Endothelial cell of umbilical vein (primary cell): Measurements from ENCODE around the gene SSH3. TPM values are rescaled to one million over a fixed set of nuclear protein-coding genes. Genes with fewer than 3 reads are reported as not detected.
A peak's percentile ranks its signal among the peaks of the same experiment; 100 is the strongest.

Source experiments
- BruUV-seq: library from RNA; stranded (reverse); fragments of 400-500 nt; replicated peaks from 2 replicates; lab custom pipeline; 2021; lab: Mats Ljungman, UMichigan
- CTCF ChIA-PET: fragments of 300-600, 350-600 bp; sonication (Branson Sonifier 250); formaldehyde crosslinking; loops from one replicate; lab custom pipeline; 2021; ENCODE audit warnings: antibody characterized with exemption, inconsistent platforms; lab: Charles Lee
- POLR2A ChIA-PET: fragments of 300-600, 350-600 bp; sonication (Branson Sonifier 250); formaldehyde crosslinking; loops from one replicate; lab custom pipeline; 2021; ENCODE audit warnings: antibody characterized with exemption, inconsistent platforms; lab: Charles Lee
- DNase-seq: peaks from one replicate; pipeline ENCODE4 v3.0.0-alpha.2; 2011; ENCODE audit warnings: low read depth, low spot score
- FAIRE-seq: peaks from 2 replicates; lab custom pipeline; 2011; peaks lifted over from hg19 to GRCh38; lab: Jason Lieb, UNC
- H2AFZ ChIP-seq: 2 replicates; pipeline ENCODE4 v1.6.0; 2012; ENCODE audit warnings: low read depth, low read length, control low read depth, inconsistent platforms
- H3K27ac ChIP-seq: 2 replicates; pipeline ENCODE4 v1.5.1; 2011; ENCODE audit warnings: low read depth, mild to moderate bottlenecking, control low read depth, low read length, moderate library complexity; ENCODE audit not compliant: insufficient read depth
- H3K27me3 ChIP-seq, 2 experiments: 2 replicates each; pipeline versions ENCODE4 v1.6.0 to v1.6.1; 2011; ENCODE audit warnings: low read length in 2 of 2, mixed read lengths in 1 of 2; ENCODE audit not compliant: control insufficient read depth in 2 of 2, insufficient read depth in 2 of 2
- H3K36me3 ChIP-seq, 2 experiments: 2 replicates in 1 of 2; 3 replicates in 1 of 2; pipeline ENCODE4 v1.5.1; 2011; ENCODE audit warnings: low read length in 2 of 2, mild to moderate bottlenecking in 1 of 2, moderate library complexity in 1 of 2; ENCODE audit not compliant: control insufficient read depth in 2 of 2, insufficient read depth in 2 of 2; ENCODE audit errors: extremely low read depth in 1 of 2
- H3K4me1 ChIP-seq: 3 replicates; pipeline ENCODE4 v1.5.1; 2011; ENCODE audit warnings: mild to moderate bottlenecking, low read length; ENCODE audit not compliant: control insufficient read depth, insufficient read depth; ENCODE audit errors: extremely low read depth
- H3K4me2 ChIP-seq: 2 replicates; pipeline ENCODE4 v1.6.1; 2011; ENCODE audit warnings: low read length, control low read depth, mixed read lengths; ENCODE audit not compliant: insufficient read depth
- H3K4me3 ChIP-seq, 3 experiments: fragments of 200-600 bp in 1 of 3; sonication (generic), shearing (Covaris generic) in 1 of 3; replicated peaks in 1 of 3; 2 replicates each; pipeline ENCODE4 v1.5.1; 2011 to 2016; ENCODE audit warnings: control low read depth in 3 of 3, low read length in 3 of 3, mild to moderate bottlenecking in 2 of 3, inconsistent platforms in 1 of 3, low read depth in 1 of 3, moderate library complexity in 1 of 3; ENCODE audit not compliant: insufficient read depth in 1 of 3
- H3K79me2 ChIP-seq: 2 replicates; pipeline ENCODE4 v1.6.0; 2012; ENCODE audit warnings: low read length, inconsistent platforms; ENCODE audit not compliant: control insufficient read depth, insufficient read depth
- H3K9ac ChIP-seq: replicated peaks from 2 replicates; pipeline ENCODE3; 2011; ENCODE audit warnings: low read length, control low read depth; ENCODE audit not compliant: insufficient read depth; ENCODE audit errors: extremely low read depth
- H3K9me1 ChIP-seq: replicated peaks from 3 replicates; pipeline ENCODE4 v1.6.0; 2011; ENCODE audit warnings: mild to moderate bottlenecking, low read length; ENCODE audit not compliant: control insufficient read depth, insufficient read depth; ENCODE audit errors: extremely low read depth
- H3K9me3 ChIP-seq: replicated peaks from 2 replicates; pipeline ENCODE4 v1.5.1; 2012; ENCODE audit warnings: low read length, inconsistent platforms; ENCODE audit not compliant: control insufficient read depth, insufficient read depth
- H4K20me1 ChIP-seq: replicated peaks from 2 replicates; pipeline ENCODE3; 2011; ENCODE audit warnings: mild to moderate bottlenecking, low read length; ENCODE audit not compliant: control insufficient read depth, insufficient read depth; ENCODE audit errors: extremely low read depth
- CTCF ChIP-seq, 2 donors: IDR thresholded peaks; 1 replicate in 1 of 2; 2 replicates in 1 of 2; pipeline ENCODE4 v1.5.1; 2011; ENCODE audit warnings: low read length in 2 of 2, mild to moderate bottlenecking in 2 of 2, moderate library complexity in 2 of 2, control low read depth in 1 of 2, inconsistent platforms in 1 of 2, low read depth in 1 of 2; ENCODE audit not compliant: insufficient read depth in 1 of 2; ENCODE audit errors: extremely low read depth in 1 of 2
- FOS ChIP-seq: IDR thresholded peaks from 2 replicates; pipeline ENCODE4 v1.6.1; 2011; ENCODE audit warnings: mild to moderate bottlenecking, low read length, moderate library complexity, borderline replicate concordance; ENCODE audit not compliant: insufficient read depth
- dilution Hi-C: fragments of 300-500 bp; cut with MboI; formaldehyde crosslinking; loops from one replicate; pipeline ENCODE4 v1.15.0; 2019; ENCODE audit warnings: low sequenced_read_pairs; ENCODE audit not compliant: extremely low pct_ligation_motif_present
- intact Hi-C: fragments of 100-400 bp; cut with micrococcal nuclease; formaldehyde crosslinking; loops from one replicate; pipeline ENCODE4 v1.10.0; 2022
- polyA plus RNA-seq, 4 experiments: library from polyadenylated mRNA; depleted of rRNA in 3 of 4; stranded (reverse) in 3 of 4; unstranded in 1 of 4; fragments of >200 nt; gene quantifications; 2 replicates each; pipeline versions ENCODE4 v1.2.1 to v1.2.3, GENCODE V29; 2011 to 2012; ENCODE audit warnings: missing spikeins in 1 of 4
- total RNA-seq: library from RNA; stranded (reverse); gene quantifications from 2 replicates; pipeline ENCODE4 v1.2.3, GENCODE V29; 2021

SSH3 gene
- total and polyA plus RNA-seq, 2 donors (not counting 3 experiments of a cell fraction or from before 2014, with no cell fraction given) = 14.3 to 16.5 TPM

GRCh38 chr11:67345920-67346819 is 42.8 kb downstream of the SSH3 start:
- DNase-seq (peak; percentile 49), FAIRE-seq (peak; percentile 74)
- H4K20me1 ChIP-seq = no peaks in the 10 kb centered on the region
- dilution Hi-C loops (no loop called here), intact Hi-C loops (no loop called here)
- H3K9ac ChIP-seq = no peak overlapping the region
- no peaks in the 10 kb centered on the region for H3K9me1 ChIP-seq
- CTCF ChIA-PET = interaction anchor here (0.7 to 6.5 kb wide), 23 partner anchors 9 to 276 kb away, joined by 3 to 119 read pairs (median 6); partner anchors contain the start of genes CLCF1, PITPNM1, PPP1CA and RAD9A
- no TSS peak for BruUV-seq
- no peak overlapping the region for H3K27ac ChIP-seq
- no peak for TF ChIP-seq FOS
- peak; percentile 70 to 81 for TF ChIP-seq CTCF (IDR thresholded peaks at IDR 0.05; ENCODE audit: extremely low read depth in 1 of 2, insufficient read depth in 1 of 2, low read depth in 1 of 2, low read length in 2 of 2)
- H2AFZ ChIP-seq = no peak overlapping the region
- POLR2A ChIA-PET = no interaction called here
- H3K4me2 ChIP-seq = no peak overlapping the region
- no peaks in the 10 kb centered on the region for H3K9me3 ChIP-seq
- no peak overlapping the region for H3K4me3 ChIP-seq
- no peaks in the 10 kb centered on the region for H3K36me3 ChIP-seq
- no peaks in the 10 kb centered on the region for H3K27me3 ChIP-seq
- H3K79me2 ChIP-seq = no peaks in the 10 kb centered on the region
- peaks cover 7% of the 10 kb centered on the region for H3K4me1 ChIP-seq
